Right hindlimb (tissue), 1 donor: ENCODE measurements around the gene ZNF423.
A peak's percentile ranks its signal among the peaks of the same experiment; 100 is the strongest.

Experiments
- DNase-seq: peaks from one replicate; pipeline ENCODE4 v3.0.0-alpha.2; 2018

ZNF423 gene

DNA sequence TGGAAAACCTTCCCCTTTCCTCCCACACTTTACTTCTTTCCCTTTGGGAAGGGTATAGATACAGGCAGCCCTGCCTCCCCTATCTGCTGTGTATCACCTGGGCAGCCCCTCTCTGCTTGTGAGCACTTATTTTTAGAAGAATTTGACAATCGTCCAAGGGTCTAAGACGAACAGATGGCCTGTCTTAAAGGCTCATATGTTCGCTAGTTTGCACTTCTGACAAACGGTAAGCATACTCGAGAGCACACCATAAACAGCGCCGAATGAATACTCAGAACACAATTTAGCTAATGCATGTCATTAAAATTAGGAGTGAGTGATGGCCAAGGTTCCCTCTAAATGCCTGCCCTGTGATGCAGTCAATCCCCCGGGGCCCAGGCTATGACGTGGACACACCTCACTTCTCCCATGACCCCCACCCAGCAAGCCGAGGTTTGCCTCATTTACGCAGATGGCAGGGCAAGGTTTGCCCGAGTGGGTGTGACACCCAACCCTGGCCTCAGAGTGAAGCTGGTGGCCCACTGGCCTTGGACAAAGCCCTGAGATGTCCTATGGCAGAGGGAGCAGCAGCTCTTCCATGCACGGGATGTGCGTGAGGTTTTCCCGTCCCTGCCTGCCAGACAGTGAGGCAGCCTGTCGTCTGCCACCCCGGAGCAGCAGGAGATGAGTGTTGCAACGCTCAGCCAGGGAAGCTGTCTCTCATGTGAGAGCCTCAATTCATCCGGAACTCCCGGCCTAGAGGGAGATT, 357.1 kb downstream of the ZNF423 start:
- no peak for DNase-seq

DNA sequence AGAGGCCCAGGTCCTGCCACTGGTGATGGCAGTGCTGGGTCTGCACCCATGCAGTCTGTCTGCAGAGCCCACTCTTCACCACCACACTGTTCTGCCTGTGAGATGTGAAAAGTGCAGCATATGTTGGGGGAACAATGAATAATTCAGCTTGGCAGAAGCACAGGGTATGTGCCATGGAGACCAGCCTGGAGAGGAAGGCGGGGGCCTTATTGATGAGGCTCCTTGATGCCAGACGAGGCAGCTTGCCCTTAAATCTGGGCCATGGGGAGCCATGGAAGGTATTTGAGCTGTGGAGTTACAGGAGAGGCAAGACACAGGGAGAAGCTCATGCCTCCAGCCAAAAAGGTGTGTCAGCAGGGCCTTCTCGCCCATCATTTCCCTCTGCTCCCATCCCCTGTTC, 357.6 kb downstream of the ZNF423 start:
- no peak for DNase-seq

DNA sequence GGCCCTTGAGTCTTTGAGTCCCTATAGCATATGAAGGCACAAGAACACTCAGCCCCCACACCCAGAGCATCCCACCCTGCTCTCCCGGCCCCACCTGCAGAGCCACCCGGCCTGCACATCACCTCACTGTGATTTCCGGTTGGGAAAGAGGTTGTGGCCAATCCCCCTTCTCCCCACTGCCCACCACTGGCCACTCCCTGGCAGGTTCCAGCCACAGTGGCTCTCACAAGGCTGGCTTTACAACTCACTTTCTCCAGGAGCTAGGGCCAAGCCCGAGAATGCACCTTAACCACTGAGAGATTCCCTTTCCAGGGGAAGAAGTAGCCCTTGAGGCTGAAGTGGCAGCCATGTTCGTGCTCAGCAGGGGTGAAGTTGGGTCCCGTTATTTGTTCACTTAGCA, 358.4 kb downstream of the ZNF423 start:
- DNase-seq: no peak

DNA sequence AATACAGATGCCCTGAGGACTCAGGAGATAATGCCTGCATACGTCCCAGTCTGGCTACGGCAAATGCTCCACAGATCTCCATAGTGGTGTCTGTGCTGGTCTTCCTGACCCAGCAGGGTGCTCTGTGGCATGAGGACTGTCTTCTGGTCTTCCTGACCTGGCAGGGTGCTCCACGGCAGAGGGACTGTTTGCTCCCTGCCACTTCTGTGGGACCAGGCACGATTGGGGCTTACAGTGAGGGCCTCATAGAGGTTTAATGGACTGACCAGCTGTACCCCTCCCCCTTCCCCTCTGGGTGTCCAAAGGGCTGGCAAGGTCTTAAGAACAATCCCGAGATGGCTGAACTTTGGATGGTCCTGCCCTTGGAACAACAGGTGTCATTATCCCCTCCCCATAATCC, 359.3 kb downstream of the ZNF423 start:
- DNase-seq: no peak

DNA sequence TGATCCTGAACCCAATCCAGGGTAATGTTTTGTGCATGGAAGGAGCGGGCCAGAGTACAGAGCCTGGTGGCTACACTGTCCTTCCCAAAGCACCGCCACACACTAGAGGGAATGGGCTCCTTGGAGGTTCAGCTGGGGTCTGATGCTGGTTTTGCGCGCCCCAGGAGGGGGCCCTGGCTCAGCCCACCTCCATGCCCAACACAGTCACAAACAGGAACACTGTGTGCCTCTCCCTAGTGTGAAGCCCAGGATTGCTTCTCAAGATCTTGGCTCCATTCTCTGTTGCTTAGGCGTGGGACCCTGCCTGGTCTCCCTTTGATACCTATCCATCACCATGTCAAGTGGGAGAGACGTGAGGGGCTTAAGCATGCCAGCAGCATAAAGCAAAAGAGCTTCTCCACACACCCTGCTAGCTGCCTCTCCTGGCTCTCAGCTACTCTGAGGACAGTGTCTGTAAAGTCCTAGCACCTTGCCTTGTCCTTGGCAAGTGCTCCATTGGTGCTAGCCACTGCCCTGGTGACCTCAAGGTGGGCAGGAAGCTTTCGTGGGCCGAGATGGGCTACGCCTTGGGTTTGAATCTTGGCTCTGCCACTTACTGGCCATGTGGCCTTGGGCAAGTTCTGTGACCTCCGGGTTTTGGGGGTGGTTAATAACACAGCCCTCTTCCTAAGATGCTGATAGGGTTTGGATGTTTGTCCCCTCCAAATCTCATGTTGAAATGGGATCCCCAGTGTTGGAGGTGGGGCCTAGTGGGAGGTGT, 360.1 kb downstream of the ZNF423 start:
- DNase-seq: no peak

DNA sequence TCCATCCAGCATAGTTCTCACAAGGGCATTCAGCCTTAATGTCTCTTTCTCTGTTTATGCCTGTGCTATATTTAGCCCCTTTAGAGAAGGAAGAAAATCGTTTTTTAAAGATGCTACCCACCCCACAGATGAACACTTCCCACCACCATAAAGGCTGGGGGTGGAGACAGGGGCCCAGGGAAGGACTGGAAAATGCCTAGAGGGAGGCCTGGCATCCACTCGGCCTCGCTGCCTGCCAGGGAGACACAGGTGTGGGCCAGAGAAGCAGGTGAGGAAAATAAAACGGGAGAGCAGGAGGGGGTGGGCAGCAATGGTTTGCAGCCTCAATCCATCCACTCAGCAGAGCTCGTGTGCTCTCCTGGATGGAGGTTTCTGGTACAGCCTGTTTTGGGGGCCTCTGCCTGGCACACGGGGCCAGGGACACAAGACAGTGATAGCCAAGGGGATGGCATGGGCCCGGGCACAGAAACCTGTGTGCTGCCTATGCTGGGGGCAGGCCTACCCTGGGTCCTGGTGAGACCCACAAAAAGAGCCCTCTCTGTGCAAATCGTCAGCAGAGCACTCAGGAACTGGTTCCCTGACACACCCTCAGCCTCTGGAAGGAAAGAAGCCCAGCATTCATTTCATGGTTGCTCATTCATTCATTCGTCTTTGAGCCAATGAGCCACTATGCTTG, 360.9 kb downstream of the ZNF423 start:
- DNase-seq: no peak

DNA sequence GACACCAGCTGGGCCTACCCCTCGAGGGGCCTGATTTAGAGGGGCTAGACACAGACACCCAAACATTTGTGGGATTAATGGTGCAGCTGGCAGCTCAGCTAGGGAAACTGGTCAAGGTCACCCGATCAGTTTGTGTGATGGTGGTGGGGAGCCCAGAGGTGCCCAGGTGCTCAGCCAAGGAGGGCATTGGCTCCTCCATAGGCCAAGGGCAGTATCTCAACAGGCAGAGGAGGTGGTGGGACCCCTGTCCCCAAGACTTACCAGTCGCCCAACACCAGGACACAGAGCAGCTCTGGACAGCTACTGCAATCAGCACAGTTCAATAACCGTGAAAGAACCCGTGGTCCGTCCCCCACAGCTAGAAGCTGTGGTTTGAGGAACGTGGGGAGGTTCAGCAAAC, 361.4 kb downstream of the ZNF423 start:
- DNase-seq: no peak

DNA sequence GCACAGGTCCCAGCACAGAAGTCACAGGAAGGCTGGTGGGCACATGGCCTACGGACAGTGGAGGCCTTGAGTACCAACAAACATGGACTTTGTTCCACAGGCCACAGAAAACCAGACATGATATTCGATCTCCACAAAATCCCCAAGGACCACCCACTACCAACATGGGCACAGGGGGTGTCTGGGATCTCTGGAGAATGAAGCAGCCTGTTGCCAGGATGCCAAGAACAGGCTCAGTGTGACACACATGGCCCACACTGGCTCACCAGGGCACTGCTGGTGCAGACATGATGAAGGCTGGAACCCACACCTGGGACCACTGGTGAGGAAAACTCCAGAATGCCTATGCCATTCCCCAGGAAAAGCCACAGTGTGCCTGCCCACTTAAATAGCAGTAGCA, 362.1 kb downstream of the ZNF423 start:
- no peak for DNase-seq

DNA sequence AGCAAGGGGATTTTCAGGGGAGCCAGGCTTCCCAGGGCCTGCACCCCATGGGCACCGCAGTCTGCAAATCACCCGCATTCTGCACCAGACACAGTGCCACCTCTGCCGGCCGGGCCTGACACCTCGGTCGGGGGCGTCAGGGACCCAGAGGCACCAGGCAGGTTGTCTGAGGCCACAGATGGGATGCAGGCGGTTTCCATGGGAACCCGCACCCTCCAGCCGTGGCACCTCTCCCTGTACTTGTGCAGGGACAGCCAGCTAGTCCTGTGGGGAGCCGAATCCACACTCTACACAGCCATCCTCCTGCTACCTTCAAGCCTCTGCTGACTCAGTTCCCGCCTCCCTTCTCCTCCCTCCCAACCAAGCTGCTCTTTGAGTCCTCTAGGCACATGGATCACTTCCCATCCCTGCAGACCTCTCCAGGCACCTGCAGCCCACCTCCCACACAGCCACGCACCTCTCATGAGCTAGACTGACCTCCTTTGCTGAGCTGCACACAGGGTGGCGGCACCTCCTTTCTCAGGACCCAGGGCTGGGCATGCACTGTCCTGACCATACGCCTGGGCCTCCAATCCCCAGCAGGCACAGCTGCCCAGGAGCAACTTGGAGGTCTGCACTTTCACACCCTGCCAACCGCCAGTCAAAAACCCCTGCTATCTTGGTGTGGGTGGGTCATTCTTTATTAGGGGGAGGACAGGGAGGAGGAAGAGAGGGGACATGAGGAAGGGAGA, 362.9 kb downstream of the ZNF423 start:
- DNase-seq: no peak

DNA sequence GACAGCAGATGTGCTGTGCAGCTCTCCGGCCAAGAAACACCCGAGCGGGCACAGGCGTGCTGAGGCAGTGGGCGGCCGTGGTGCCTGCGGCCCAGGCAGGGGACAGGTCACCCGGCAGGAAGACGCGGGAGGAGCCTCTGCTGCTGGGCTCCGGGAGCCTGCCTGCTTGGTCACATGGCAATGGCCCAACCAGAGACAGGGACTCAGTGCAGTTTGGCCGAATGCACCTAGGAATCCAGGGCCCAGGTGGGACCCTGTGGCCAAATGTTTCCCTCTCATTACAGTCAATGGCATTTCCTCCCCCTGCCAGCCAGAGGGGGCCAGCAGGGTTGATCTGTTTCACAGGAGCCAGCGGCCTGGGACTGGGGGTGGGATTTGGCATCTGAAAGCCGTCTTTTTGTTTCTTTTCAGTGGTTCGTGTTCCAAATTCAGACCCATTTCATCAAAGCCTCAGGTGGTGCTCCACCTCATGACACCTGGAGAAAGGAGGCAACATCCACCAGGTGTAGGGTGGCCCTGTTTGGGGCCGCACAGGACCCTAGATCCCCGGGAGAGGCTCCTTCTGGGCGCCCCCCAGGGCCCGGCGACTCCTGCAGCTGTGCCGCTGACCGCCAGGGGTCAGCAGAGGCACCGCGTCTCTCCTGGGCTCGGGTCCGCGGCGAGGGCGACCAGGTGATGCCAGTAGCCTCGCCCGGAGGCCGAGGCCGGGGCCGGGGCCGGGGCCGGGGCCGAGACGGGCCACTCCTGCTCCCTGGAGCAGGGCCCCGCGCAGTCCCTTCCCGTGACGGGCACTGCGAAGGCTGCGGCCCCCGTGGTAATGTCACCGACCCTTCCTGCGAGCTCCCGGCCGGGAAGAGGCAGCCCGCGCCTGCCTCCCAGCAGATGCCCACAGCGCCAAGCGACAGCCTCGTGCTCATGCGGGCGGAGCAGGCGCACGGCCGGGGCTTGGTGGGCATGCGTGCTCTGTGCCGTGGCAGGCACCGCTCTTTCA, 363.8 kb downstream of the ZNF423 start:
- DNase-seq: peak; percentile 73

DNA sequence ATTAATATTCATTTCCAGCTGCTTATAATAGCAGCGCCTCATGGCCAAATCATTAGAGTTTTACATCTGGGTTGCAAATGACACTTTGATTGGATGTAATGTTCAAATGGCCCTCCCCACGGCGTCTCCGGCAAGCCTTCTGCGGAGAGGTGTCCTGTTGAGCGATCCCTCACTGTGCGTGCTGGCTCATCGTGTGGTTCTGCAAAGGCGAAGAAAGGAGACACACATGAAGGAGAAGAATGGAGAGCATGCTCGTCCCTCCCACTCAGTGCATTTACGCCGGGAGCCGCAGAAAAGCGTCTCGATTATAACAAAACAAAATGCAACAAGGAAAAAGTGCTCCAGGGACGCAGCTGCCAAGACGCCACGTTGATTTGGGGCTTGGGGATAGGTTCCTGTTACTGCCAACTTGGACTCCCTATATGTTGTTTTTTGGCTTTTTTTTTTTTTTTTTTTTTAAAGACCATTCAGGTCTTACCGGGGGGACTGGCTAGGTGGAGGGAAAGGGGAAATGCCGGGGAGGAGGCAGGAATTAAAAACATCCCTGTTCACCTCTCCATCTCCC, 364.7 kb downstream of the ZNF423 start:
- DNase-seq: no peak

DNA sequence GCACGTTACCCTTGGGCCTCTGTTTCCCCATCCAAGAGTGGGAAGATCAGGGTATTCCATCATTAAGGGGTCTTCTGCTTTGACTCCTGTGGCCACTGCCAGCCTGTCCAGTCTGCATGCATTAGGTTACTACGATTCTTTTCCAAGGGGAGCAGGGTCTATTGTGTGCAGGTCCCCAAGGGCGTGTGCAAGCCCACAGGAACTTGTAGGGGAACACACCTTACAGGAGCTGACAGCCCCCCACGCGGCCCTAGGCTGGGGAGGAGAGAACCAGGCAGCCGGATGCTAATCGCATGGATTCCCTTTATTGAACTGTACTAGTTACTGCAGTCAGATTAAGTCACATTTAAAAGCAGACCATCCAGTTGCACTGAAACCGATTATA, 365.6 kb downstream of the ZNF423 start:
- no peak for DNase-seq

DNA sequence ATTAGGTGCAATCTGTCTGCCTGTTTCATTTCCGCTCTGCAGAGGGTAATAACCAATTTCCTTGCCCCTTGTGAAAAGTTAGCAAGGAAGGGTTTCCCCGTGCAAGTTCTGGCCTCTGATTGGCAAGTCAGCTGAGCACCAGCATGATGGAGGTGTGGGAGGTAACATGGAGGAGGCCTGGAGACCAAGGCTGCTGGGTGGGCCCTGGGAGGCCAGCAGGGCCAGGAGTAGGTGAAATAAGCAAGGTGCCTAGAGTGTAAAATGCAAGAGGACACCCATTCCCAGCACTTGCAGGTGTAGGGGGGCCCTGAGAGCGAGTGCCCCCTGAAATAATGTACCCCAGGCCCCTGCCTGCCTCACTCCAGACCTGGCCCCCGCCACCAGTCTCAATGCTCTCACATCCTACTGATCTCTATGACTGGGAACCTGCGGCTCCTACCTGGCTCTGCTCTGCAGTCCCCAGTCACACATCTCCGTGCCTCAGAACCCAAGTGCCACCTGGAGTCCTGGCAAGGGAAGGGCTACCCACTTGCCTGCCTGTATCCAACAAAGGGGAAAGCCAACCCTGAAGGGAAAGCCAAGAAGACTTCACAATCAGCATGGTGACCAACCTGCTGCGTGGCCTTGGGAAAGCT, 366.1 kb downstream of the ZNF423 start:
- DNase-seq: no peak

DNA sequence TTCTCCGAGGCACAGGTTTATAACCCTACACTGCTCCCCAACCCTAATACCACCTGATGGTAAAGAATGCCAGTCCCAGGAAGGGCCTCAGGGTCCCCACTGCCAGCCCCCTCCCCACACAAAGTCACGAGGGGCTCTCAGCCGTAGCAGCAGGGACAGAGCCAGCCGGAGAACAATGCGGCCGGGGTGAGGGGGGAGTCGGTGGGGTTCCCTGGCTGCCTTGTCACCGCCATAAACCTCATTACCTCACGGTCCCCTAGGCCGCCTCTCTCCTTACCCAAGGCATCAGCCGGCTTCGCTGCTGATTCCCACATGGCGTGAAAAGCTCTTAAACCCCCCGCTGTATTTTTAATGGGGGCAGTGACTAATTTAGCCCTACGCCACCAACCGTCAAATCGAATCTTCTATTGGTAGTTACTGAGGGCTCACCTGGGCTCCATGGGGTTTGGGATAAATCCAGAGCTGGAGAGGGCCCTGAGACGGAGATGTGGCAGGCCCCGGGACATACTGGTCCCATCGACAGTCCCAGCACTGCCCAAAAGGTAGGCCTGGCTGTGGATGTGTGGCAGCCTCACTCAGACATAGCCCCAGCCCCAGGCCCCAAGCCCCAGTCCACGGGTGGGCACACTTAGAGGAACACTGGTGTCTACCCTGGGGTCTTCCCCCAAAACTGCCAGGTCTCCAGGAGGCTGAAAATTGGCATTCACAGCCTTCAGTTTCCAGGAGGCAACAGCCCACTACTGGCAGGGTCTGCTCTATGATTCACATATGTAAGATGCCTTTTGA, 367.0 kb downstream of the ZNF423 start:
- DNase-seq: no peak

DNA sequence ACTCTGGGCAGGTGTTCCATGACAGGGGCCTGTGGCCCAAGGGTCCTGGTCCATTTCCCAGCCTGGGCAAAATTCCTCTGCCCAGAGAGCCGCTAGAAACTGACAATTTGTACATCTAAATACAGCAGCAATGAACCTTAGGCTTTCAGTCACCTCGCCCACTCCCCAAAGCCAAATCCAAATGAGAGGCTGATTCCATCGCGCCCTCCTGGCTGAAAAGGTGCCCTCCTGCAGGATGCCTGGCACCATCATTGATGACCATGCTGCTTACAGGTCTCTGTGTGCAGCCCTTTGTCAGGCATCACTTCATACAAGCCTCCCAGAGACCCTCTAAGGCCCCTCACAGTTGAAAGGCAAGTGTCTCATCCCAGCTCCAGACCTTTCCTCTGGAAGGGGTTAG, 367.6 kb downstream of the ZNF423 start:
- DNase-seq: no peak

DNA sequence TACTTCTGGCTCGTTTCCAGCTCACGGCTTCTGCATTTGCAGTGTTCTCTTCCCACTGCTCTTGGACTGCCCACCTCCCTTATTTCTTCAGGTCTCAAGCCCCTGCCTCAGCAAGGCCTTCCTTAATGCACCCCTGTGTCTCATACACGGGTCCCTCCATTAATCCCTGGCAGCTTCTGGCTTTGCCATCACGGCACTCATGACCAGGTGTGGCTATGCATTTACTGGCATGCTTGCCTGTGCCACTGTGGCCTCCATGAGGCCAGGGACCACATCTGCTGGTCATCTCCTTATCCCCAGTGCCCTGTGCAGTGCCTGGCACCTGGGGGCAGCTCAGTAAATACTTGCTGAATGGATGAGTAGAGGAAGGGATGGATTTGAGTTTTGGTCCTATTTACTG, 368.2 kb downstream of the ZNF423 start:
- DNase-seq: no peak

DNA sequence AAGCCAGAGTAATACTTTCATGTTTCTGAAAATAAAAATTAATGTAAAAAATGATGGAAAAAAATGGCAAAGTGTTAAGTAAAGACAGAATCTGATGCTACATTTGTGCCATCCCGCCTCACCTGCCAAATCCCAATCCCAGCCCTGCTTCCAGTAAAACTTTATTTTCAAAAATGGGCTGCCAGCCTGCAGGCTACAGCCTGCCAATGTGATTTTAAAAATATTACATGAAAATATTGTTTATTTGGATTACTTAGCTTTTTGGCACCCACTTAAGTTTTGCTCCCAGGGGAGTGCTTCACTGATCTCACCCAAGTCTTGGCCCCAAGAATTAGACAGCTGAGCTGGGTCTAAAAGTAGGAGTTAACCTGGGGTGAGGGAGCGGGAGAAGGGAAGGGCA, 369.5 kb downstream of the ZNF423 start:
- DNase-seq: no peak

DNA sequence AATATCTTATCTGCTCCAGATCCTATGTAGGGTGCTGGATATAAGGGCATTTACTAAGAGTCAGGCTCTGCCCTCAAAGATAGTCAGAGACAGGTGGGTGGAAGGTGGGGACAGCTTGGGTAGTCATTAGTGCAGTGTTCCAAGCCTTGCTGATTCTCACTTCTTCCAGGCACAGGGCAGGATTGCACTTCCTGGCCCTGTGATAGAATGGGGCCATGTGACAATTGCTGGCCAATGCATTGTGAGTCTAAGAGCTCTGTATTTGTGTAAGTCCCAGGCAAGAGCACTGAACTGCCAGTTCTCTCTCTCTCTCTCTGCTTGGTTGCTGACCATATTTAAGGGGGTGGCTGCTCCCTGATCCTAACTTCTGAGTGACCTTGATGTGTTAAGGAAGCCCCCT, 370.2 kb downstream of the ZNF423 start:
- no peak for DNase-seq

DNA sequence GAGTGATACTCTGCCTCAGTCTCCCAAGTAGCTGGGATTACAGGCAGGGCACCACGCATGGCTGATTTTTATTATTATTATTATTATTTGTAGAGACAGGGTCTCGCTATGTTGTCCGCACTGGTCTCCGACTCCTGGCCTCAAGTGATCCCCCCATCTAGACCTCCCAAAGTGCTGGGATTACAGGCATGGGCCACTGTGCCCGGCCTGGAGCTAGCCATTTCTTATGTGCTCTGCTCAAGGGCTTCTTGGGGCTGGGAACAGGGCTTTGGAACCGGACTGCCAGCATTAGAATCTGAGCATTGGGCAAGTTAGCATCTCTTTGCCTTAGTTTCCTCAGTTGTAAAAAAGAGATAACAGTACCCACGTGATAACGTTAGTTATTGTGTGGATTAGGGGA, 371.0 kb downstream of the ZNF423 start:
- no peak for DNase-seq

DNA sequence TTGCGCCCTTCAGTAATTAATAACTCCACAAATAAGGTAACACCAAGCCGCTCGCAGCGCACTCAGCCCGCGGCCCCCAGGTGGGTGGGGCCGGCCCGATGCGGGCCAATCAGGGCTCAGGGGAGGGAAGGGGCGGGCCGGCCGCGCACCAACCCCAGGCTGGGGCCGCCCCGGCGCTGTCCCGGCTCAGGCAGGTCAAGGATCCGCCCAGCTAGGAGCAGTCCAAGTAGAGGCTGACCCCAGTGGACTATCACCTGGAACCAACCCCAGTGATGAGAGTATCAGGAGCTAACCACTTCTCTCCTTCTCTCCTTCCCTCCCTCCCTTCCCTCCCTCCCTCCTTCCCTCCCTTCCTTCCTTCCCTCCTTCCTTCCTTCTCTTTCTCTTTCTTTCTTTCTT, 371.5 kb downstream of the ZNF423 start:
- DNase-seq: peak; percentile 78
